Measurements from ENCODE around the gene CNOT4.

- no peak for TF ChIP-seq CTCF (IDR thresholded peaks at IDR 0.05)
- no peak for TF ChIP-seq POLR2A (IDR thresholded peaks at IDR 0.05)
Observed at GRCh38 chr7:135368416-135369186, 141.3 kb downstream of the CNOT4 start.
